PC-3 (cell line): ENCODE results near the gene SEC31B. TPM values are rescaled to one million over a fixed set of nuclear protein-coding genes. Genes with fewer than 3 reads are reported as not detected.

Source experiments
- ATAC-seq: fragments of 200-7000 bp; cut with Tn5 transposase; 2 replicates; pipeline ENCODE4 v1.9.1; 2020; ENCODE audit warnings: mild to moderate bottlenecking, moderate library complexity
- BruUV-seq: library from RNA; stranded (reverse); fragments of 400-500 nt; replicated peaks from 2 replicates; lab custom pipeline; 2021; lab: Mats Ljungman, UMichigan
- CTCF ChIA-PET: fragments of 300-600 bp; sonication (Branson Sonifier 250); formaldehyde crosslinking; loops from one replicate; lab custom pipeline; 2022; ENCODE audit warnings: antibody characterized with exemption; lab: Charles Lee
- POLR2A ChIA-PET: fragments of 300-600 bp; sonication (Branson Sonifier 250); formaldehyde crosslinking; loops from one replicate; lab custom pipeline; 2022; ENCODE audit warnings: antibody characterized with exemption; ENCODE audit not compliant: unreplicated experiment; lab: Charles Lee
- DNase-seq: peaks from one replicate; pipeline ENCODE4 v3.0.0-alpha.2; 2015
- H2AFZ ChIP-seq: fragments of 300-600 bp; sonication (generic); 2 replicates; pipeline ENCODE4 v1.6.0; 2016; ENCODE audit warnings: antibody characterized with exemption, low read length
- H3F3A ChIP-seq: fragments of 300-600 bp; sonication (generic); one replicate; pipeline ENCODE4 v1.6.0; 2017; ENCODE audit warnings: antibody characterized with exemption, low read length, control low read depth, mild to moderate bottlenecking; ENCODE audit not compliant: unreplicated experiment
- H3K27ac ChIP-seq: fragments of 300-600 bp; sonication (generic); 2 replicates; pipeline ENCODE4 v1.5.1; 2016; ENCODE audit warnings: mild to moderate bottlenecking, low read length
- H3K27me3 ChIP-seq: fragments of 300-600 bp; sonication (generic); 2 replicates; pipeline ENCODE4 v1.6.1; 2016; ENCODE audit warnings: low read length, mixed read lengths
- H3K36me3 ChIP-seq: fragments of 300-600 bp; sonication (generic); 2 replicates; pipeline ENCODE4 v1.6.1; 2016; ENCODE audit warnings: low read depth, mixed run types, low read length, mixed read lengths
- H3K4me1 ChIP-seq: fragments of 300-600 bp; sonication (generic); 2 replicates; pipeline ENCODE4 v1.5.1; 2016; ENCODE audit warnings: low read length; ENCODE audit not compliant: insufficient read depth
- H3K4me2 ChIP-seq: fragments of 300-600 bp; sonication (generic); 2 replicates; pipeline ENCODE4 v1.6.0; 2016; ENCODE audit warnings: low read length
- H3K4me3 ChIP-seq: fragments of 300-600 bp; sonication (generic); 2 replicates; pipeline ENCODE4 v1.5.1; 2016; ENCODE audit warnings: mild to moderate bottlenecking, low read length, mixed read lengths
- H3K79me2 ChIP-seq: fragments of 300-600 bp; sonication (generic); 2 replicates; pipeline ENCODE4 v1.6.1; 2017; ENCODE audit warnings: low read length, mixed read lengths
- H3K9ac ChIP-seq: fragments of 300-600 bp; sonication (generic); 2 replicates; pipeline ENCODE4 v1.6.0; 2016; ENCODE audit warnings: mild to moderate bottlenecking, low read length
- H3K9me2 ChIP-seq: fragments of 300-600 bp; sonication (generic); replicated peaks from 2 replicates; pipeline ENCODE4 v1.6.1; 2016; ENCODE audit warnings: mixed run types, low read length, mixed read lengths
- H3K9me3 ChIP-seq: fragments of 300-600 bp; sonication (generic); 2 replicates; pipeline ENCODE4 v1.6.1; 2016; ENCODE audit warnings: low read length, mixed read lengths
- H4K20me1 ChIP-seq: fragments of 300-600 bp; sonication (generic); 2 replicates; pipeline ENCODE4 v1.6.1; 2016; ENCODE audit warnings: low read length, mixed read lengths
- EZH2 ChIP-seq: fragments of 300-600 bp; sonication (generic); IDR thresholded peaks from one replicate; pipeline ENCODE4 v1.6.1; 2017; ENCODE audit warnings: antibody characterized with exemption, mild to moderate bottlenecking, low read length; ENCODE audit not compliant: unreplicated experiment
- EZH2phosphoT487 ChIP-seq: fragments of 300-600 bp; sonication (generic); IDR thresholded peaks from 2 replicates; pipeline ENCODE4 v1.6.1; 2018; ENCODE audit warnings: mild to moderate bottlenecking, antibody characterized with exemption, low read length, borderline replicate concordance
- intact Hi-C: fragments of 100-400 bp; cut with micrococcal nuclease; formaldehyde crosslinking; loops from 2 replicates; pipeline ENCODE4 v1.9.0; 2023
- total RNA-seq: library from RNA; depleted of rRNA; stranded (reverse); fragments of >200 nt; gene quantifications from 2 replicates; pipeline ENCODE4 v1.2.3, GENCODE V29; 2014
- TF ChIP-seq, protein P1 (sequence below): fragments of 300-600 bp; sonication (generic); conservative IDR thresholded peaks from 2 replicates; pipeline ENCODE4 v1.5.1; 2017; ENCODE audit warnings: antibody characterized with exemption, low read depth, mild to moderate bottlenecking, low read length

The SEC31B gene
- total RNA-seq, 1 experiment from 2014 or later, result 1.6 TPM

DNA sequence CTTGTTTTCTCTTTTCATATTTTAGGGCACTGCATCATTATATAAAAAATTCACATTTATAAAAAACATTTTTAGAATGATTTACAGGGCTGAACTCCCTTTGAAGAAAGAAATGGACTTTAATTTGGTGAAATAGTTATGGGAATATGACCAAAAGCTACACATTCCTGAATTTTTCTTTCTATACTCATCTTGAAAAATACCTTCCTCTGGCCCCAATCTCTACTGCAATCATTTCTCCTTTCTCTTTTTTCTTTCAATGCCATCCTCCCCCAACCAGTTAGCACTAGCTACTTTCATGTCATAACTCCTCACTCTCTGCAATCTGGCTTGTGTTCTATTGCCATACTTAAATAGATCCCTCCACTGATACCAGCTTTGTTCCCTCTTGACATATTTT, 50.7 kb downstream of the SEC31B start:
- Histone ChIP-seq H3K27me3 (peaks cover 42% of the 10 kb centered on the region), H3K9me2 (no peaks in the 10 kb centered on the region), H3K4me1 (no peaks in the 10 kb centered on the region), H3K79me2 (no peaks in the 10 kb centered on the region), H4K20me1 (no peaks in the 10 kb centered on the region), H3K4me2 (no peak overlapping the region), H3K36me3 (no peaks in the 10 kb centered on the region), H3K4me3 (no peak overlapping the region), H3K27ac (no peak overlapping the region), H3K9me3 (no peaks in the 10 kb centered on the region), H3F3A (no peaks in the 10 kb centered on the region), H3K9ac (no peak overlapping the region), H2AFZ (no peak overlapping the region)
- no peak for DNase-seq
- intact Hi-C loops, result no loop called here
- POLR2A ChIA-PET, result no interaction called here
- no peak for ATAC-seq
- no TSS peak for BruUV-seq
- CTCF ChIA-PET, result interaction anchor here (1.0 kb wide), 1 partner anchor 13 kb away, joined by 3 read pairs; no protein-coding TSS in a partner anchor
- TF ChIP-seq EZH2 (no peak), EZH2phosphoT487 (no peak)
- TF ChIP-seq, protein P1, sequence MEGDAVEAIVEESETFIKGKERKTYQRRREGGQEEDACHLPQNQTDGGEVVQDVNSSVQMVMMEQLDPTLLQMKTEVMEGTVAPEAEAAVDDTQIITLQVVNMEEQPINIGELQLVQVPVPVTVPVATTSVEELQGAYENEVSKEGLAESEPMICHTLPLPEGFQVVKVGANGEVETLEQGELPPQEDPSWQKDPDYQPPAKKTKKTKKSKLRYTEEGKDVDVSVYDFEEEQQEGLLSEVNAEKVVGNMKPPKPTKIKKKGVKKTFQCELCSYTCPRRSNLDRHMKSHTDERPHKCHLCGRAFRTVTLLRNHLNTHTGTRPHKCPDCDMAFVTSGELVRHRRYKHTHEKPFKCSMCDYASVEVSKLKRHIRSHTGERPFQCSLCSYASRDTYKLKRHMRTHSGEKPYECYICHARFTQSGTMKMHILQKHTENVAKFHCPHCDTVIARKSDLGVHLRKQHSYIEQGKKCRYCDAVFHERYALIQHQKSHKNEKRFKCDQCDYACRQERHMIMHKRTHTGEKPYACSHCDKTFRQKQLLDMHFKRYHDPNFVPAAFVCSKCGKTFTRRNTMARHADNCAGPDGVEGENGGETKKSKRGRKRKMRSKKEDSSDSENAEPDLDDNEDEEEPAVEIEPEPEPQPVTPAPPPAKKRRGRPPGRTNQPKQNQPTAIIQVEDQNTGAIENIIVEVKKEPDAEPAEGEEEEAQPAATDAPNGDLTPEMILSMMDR, result no peak

GRCh38 chr10:100468322-100468721, 51.3 kb downstream of the SEC31B start:
- ChIA-PET CTCF (interaction anchor here (1.0 kb wide), 1 partner anchor 14 kb away, joined by 3 read pairs; no protein-coding TSS in a partner anchor), POLR2A (no interaction called here)
- Histone ChIP-seq H4K20me1 (no peaks in the 10 kb centered on the region), H3K36me3 (no peaks in the 10 kb centered on the region), H2AFZ (no peak overlapping the region), H3K9ac (no peak overlapping the region), H3K27me3 (peaks cover 48% of the 10 kb centered on the region), H3K4me3 (no peak overlapping the region), H3K79me2 (no peaks in the 10 kb centered on the region), H3K4me1 (no peaks in the 10 kb centered on the region), H3K4me2 (no peak overlapping the region), H3K27ac (no peak overlapping the region), H3F3A (no peaks in the 10 kb centered on the region), H3K9me2 (no peaks in the 10 kb centered on the region), H3K9me3 (no peaks in the 10 kb centered on the region)
- TF ChIP-seq, protein P1, result no peak
- TF ChIP-seq EZH2, result no peak
- no peak for TF ChIP-seq EZH2phosphoT487
- ATAC-seq (no peak), DNase-seq (no peak)
- no TSS peak for BruUV-seq
- intact Hi-C loops, result no loop called here

- no TSS peak for BruUV-seq
- Histone ChIP-seq H3K9me2 (no peaks in the 10 kb centered on the region), H4K20me1 (no peaks in the 10 kb centered on the region), H3K4me2 (no peak within 1 kb of the TSS), H3K79me2 (no peaks in the 10 kb centered on the region), H3K9me3 (no peaks in the 10 kb centered on the region), H3K4me3 (no peak within 1 kb of the TSS), H3K36me3 (no peaks in the 10 kb centered on the region), H3K4me1 (no peaks in the 10 kb centered on the region), H3K9ac (no peak within 1 kb of the TSS), H3K27ac (no peak within 1 kb of the TSS), H3K27me3 (peaks cover 53% of the 10 kb centered on the region), H2AFZ (no peak within 1 kb of the TSS), H3F3A (no peaks in the 10 kb centered on the region)
- intact Hi-C loops, result no loop called here
- ATAC-seq, result no peak
- no peak for DNase-seq
- ChIA-PET POLR2A (no interaction called here), CTCF (no interaction called here)
- TF ChIP-seq EZH2 (no peak), EZH2phosphoT487 (no peak)
- TF ChIP-seq, protein P1, result no peak
Observed at GRCh38 chr10:100462709-100463108, 57.0 kb downstream of the SEC31B start, which contains the start of gene WNT8B. WNT8B (plus strand) TSS chr10:100463009; CDS start chr10:100463169, 160 bp downstream.
